CD4-positive, alpha-beta T cell treated with Interleukin-15 for 4 hours (primary cell): ENCODE measurements around the gene TPI1.
A peak's percentile ranks its signal among the peaks of the same experiment; 100 is the strongest.

ENCODE experiments used
- DNase-seq: peaks from one replicate; pipeline ENCODE4 v3.0.0-alpha.2; 2020; ENCODE audit warnings: low spot score

Gene TPI1

GRCh38 chr12:6867413-6868210 lies at the start of gene TPI1:
Gene TPI1 (plus strand): TSS chr12:6867531. CDS start chr12:6867567, 36 bp downstream.
- peak; percentile 79 for DNase-seq

- DNase-seq, result no peak
Measured at GRCh38 chr12:6817662-6818157, 49.6 kb upstream of the TPI1 start.

- DNase-seq, result no peak
Measured at GRCh38 chr12:6818222-6818621, 49.1 kb upstream of the TPI1 start.

- DNase-seq, result no peak
Measured at GRCh38 chr12:6818645-6819044, 48.7 kb upstream of the TPI1 start.

- DNase-seq, result no peak
Measured at GRCh38 chr12:6819106-6820030, 48.0 kb upstream of the TPI1 start.

GRCh38 chr12:6820166-6820565 lies 47.2 kb upstream of the TPI1 start:
- DNase-seq, result no peak

- DNase-seq, result no peak
Measured at GRCh38 chr12:6821591-6822425, 45.5 kb upstream of the TPI1 start, which contains the start of gene GPR162. Gene GPR162 (plus strand): TSS chr12:6821821. CDS start chr12:6823899, 2,078 bp downstream.

- DNase-seq, result no peak
Measured at GRCh38 chr12:6822426-6823135, 44.8 kb upstream of the TPI1 start.

GRCh38 chr12:6823182-6824084 lies 43.9 kb upstream of the TPI1 start:
- DNase-seq, result no peak

- DNase-seq, result no peak
Measured at GRCh38 chr12:6824085-6824775, 43.1 kb upstream of the TPI1 start.

- no peak for DNase-seq
Measured at GRCh38 chr12:6824901-6825381, 42.4 kb upstream of the TPI1 start.

GRCh38 chr12:6825398-6826124 lies 41.8 kb upstream of the TPI1 start:
- peak; percentile 79 for DNase-seq

GRCh38 chr12:6826125-6826733 lies 41.1 kb upstream of the TPI1 start:
- DNase-seq, result no peak

- no peak for DNase-seq
Measured at GRCh38 chr12:6826734-6827436, 40.4 kb upstream of the TPI1 start.

GRCh38 chr12:6827437-6827911 lies 39.9 kb upstream of the TPI1 start:
- peak; percentile 14 for DNase-seq

GRCh38 chr12:6827982-6828780 lies 39.1 kb upstream of the TPI1 start, which contains the start of gene P3H3:
Gene P3H3 (plus strand): TSS chr12:6828407. CDS start chr12:6828441, 34 bp downstream.
- no peak for DNase-seq
